HepG2 (cell line): Measurements from ENCODE around the gene PIM1. TPM values are rescaled to one million over a fixed set of nuclear protein-coding genes. Genes with fewer than 3 reads are reported as not detected.

Experiments used
- ARNTL ChIP-seq: sonication (generic); formaldehyde crosslinking; IDR thresholded peaks from 2 replicates; pipeline ENCODE4 v1.4.0; 2020; ENCODE audit warnings: mild to moderate bottlenecking, missing genetic modification reagents
- ATF7 ChIP-seq, 2 experiments: fragments of 450-650 bp in 1 of 2; sonication (generic) in 1 of 2; formaldehyde crosslinking in 1 of 2; IDR thresholded peaks; 2 replicates each; pipeline versions ENCODE4 v1.4.0 to v1.6.1; 2016 to 2020; ENCODE audit warnings: antibody characterized with exemption in 1 of 2, mild to moderate bottlenecking in 1 of 2, missing genetic modification reagents in 1 of 2
- ATF7-NPFF ChIP-seq: sonication (generic); formaldehyde crosslinking; IDR thresholded peaks from 2 replicates; pipeline ENCODE4 v1.8.1; 2023; ENCODE audit warnings: mild to moderate bottlenecking, low read depth, missing genetic modification reagents, moderate library complexity
- CBX5 ChIP-seq: sonication (generic); formaldehyde crosslinking; IDR thresholded peaks from 2 replicates; pipeline ENCODE4 v1.4.0; 2020; ENCODE audit warnings: missing genetic modification reagents, borderline replicate concordance
- CSRNP1 ChIP-seq: sonication (generic); formaldehyde crosslinking; IDR thresholded peaks from 2 replicates; pipeline ENCODE4 v1.8.1; 2023; ENCODE audit warnings: mild to moderate bottlenecking, missing genetic modification reagents
- GABPB1 ChIP-seq: IDR thresholded peaks from 2 replicates; pipeline ENCODE4 v1.6.1; 2016; ENCODE audit warnings: mild to moderate bottlenecking, missing genetic modification reagents, moderate library complexity, missing compliant biosample characterization
- ISX ChIP-seq: sonication (generic); formaldehyde crosslinking; conservative IDR thresholded peaks from 2 replicates; pipeline ENCODE4 v1.5.0; 2020; ENCODE audit warnings: missing genetic modification reagents
- KDM4B ChIP-seq: sonication (generic); formaldehyde crosslinking; IDR thresholded peaks from 2 replicates; pipeline ENCODE4 v1.4.0; 2020; ENCODE audit warnings: missing genetic modification reagents
- NFE2 ChIP-seq: sonication (generic); formaldehyde crosslinking; IDR thresholded peaks from 2 replicates; pipeline ENCODE4 v1.4.0; 2020; ENCODE audit warnings: missing genetic modification reagents
- RBFOX2 ChIP-seq: fragments of 200-400 bp; formaldehyde crosslinking; IDR thresholded peaks from 2 replicates; pipeline ENCODE4 v1.6.1; 2017; ENCODE audit warnings: low read depth, mild to moderate bottlenecking, low read length
- RXRB ChIP-seq: IDR thresholded peaks from 2 replicates; pipeline ENCODE4 v1.6.1; 2016; ENCODE audit warnings: borderline replicate concordance, missing genetic modification reagents, missing compliant biosample characterization
- SIN3B ChIP-seq: fragments of 150-350 bp; IDR thresholded peaks from 2 replicates; pipeline ENCODE4 v1.6.1; 2014; ENCODE audit warnings: low read length
- TBP ChIP-seq: sonication (generic); formaldehyde crosslinking; IDR thresholded peaks from 2 replicates; pipeline ENCODE4 v1.5.0; 2020; ENCODE audit warnings: missing genetic modification reagents
- TBX3 ChIP-seq: fragments of 450-650 bp; IDR thresholded peaks from 2 replicates; pipeline ENCODE4 v1.6.1; 2017; ENCODE audit warnings: antibody characterized with exemption, mild to moderate bottlenecking, inconsistent platforms, borderline replicate concordance
- U2AF1 ChIP-seq: fragments of 200-400 bp; formaldehyde crosslinking; optimal IDR thresholded peaks from 2 replicates; pipeline ENCODE3; 2017; ENCODE audit warnings: mild to moderate bottlenecking, low read depth, low read length
- ZNF17 ChIP-seq: sonication (generic); formaldehyde crosslinking; IDR thresholded peaks from 2 replicates; pipeline ENCODE4 v1.5.0; 2020; ENCODE audit warnings: mild to moderate bottlenecking, missing genetic modification reagents
- ZNF329 ChIP-seq: sonication (generic); formaldehyde crosslinking; IDR thresholded peaks from 2 replicates; pipeline ENCODE4 v1.9.0; 2021; ENCODE audit warnings: low read depth, mild to moderate bottlenecking, missing genetic modification reagents
- ZNF749 ChIP-seq: sonication (generic); formaldehyde crosslinking; IDR thresholded peaks from 2 replicates; pipeline ENCODE4 v1.8.0; 2022; ENCODE audit warnings: mild to moderate bottlenecking, missing genetic modification reagents, moderate library complexity, borderline replicate concordance
- ZSCAN31 ChIP-seq: sonication (generic); formaldehyde crosslinking; IDR thresholded peaks from 2 replicates; pipeline ENCODE4 v1.5.0; 2020; ENCODE audit warnings: low read depth, mild to moderate bottlenecking, missing genetic modification reagents
- polyA plus RNA-seq, 8 experiments: library from polyadenylated mRNA; depleted of rRNA in 3 of 8; stranded (reverse) in 7 of 8; unstranded in 1 of 8; fragments of >200 nt; fragmentation: Illumina TruSeq in 4 of 8; extraction: Trizol in 4 of 8; gene quantifications; 2 replicates each; pipeline versions ENCODE4 v1.2.1 to v1.2.3, GENCODE V29; 2011 to 2016; ENCODE audit warnings: low read depth in 4 of 8, missing spikeins in 1 of 8, mixed read lengths in 1 of 8; ENCODE audit not compliant: insufficient read depth in 1 of 8
- total RNA-seq, 5 experiments: library from RNA; depleted of rRNA; stranded (reverse); fragments of >200 nt; fragmentation: Illumina TruSeq; extraction: Trizol; gene quantifications; 2 replicates each; pipeline ENCODE4 v1.2.3, GENCODE V29; 2016; ENCODE audit warnings: low read depth in 1 of 5
- TF ChIP-seq, protein P1 (sequence below): sonication (generic); formaldehyde crosslinking; IDR thresholded peaks from 2 replicates; pipeline ENCODE4 v1.9.0; 2022; ENCODE audit warnings: low read depth, missing genetic modification reagents
- TF ChIP-seq, protein P2 (sequence below): sonication (generic); formaldehyde crosslinking; IDR thresholded peaks from 2 replicates; pipeline ENCODE4 v1.8.0; 2022; ENCODE audit warnings: mild to moderate bottlenecking, missing genetic modification reagents; ENCODE audit not compliant: insufficient replicate concordance
- TF ChIP-seq, protein P3 (sequence below): sonication (generic); formaldehyde crosslinking; IDR thresholded peaks from 2 replicates; pipeline ENCODE4 v1.9.0; 2021; ENCODE audit warnings: missing genetic modification reagents, borderline replicate concordance

The PIM1 gene
- total and polyA plus RNA-seq, 2 of the 13 experiments (the other 11 are each of a cell fraction or from before 2014, with no cell fraction given): 29.4 to 117 TPM

- no peak for TF ChIP-seq RBFOX2
- no peak for TF ChIP-seq ZSCAN31
- no peak for TF ChIP-seq GABPB1 (CRISPR knock-in tag)
- TF ChIP-seq, protein P1, sequence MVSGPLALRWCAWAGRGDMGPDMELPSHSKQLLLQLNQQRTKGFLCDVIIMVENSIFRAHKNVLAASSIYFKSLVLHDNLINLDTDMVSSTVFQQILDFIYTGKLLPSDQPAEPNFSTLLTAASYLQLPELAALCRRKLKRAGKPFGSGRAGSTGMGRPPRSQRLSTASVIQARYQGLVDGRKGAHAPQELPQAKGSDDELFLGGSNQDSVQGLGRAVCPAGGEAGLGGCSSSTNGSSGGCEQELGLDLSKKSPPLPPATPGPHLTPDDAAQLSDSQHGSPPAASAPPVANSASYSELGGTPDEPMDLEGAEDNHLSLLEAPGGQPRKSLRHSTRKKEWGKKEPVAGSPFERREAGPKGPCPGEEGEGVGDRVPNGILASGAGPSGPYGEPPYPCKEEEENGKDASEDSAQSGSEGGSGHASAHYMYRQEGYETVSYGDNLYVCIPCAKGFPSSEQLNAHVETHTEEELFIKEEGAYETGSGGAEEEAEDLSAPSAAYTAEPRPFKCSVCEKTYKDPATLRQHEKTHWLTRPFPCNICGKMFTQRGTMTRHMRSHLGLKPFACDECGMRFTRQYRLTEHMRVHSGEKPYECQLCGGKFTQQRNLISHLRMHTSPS (CRISPR knock-in tag): no peak
- no peak for TF ChIP-seq ISX (CRISPR knock-in tag)
- TF ChIP-seq ARNTL (CRISPR knock-in tag): no peak
- TF ChIP-seq KDM4B (CRISPR knock-in tag): no peak
- TF ChIP-seq CBX5 (CRISPR knock-in tag): peak; percentile 77; the same call in 1 of the 2 replicates
- TF ChIP-seq RXRB (CRISPR knock-in tag): peak; percentile 61
- no peak for TF ChIP-seq U2AF1
- no peak for TF ChIP-seq TBP (CRISPR knock-in tag)
- no peak for TF ChIP-seq ATF7-NPFF
- TF ChIP-seq ATF7 (IDR thresholded peaks at IDR 0.05): no peak
- no peak for TF ChIP-seq ATF7 (CRISPR knock-in tag; IDR thresholded peaks at IDR 0.05)
- no peak for TF ChIP-seq ZNF329 (CRISPR knock-in tag)
- no peak for TF ChIP-seq NFE2 (CRISPR knock-in tag)
- TF ChIP-seq ZNF17 (CRISPR knock-in tag): no peak
- TF ChIP-seq CSRNP1 (CRISPR knock-in tag): no peak
- TF ChIP-seq SIN3B: no peak
- TF ChIP-seq, protein P2, sequence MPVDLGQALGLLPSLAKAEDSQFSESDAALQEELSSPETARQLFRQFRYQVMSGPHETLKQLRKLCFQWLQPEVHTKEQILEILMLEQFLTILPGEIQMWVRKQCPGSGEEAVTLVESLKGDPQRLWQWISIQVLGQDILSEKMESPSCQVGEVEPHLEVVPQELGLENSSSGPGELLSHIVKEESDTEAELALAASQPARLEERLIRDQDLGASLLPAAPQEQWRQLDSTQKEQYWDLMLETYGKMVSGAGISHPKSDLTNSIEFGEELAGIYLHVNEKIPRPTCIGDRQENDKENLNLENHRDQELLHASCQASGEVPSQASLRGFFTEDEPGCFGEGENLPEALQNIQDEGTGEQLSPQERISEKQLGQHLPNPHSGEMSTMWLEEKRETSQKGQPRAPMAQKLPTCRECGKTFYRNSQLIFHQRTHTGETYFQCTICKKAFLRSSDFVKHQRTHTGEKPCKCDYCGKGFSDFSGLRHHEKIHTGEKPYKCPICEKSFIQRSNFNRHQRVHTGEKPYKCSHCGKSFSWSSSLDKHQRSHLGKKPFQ: no peak
- TF ChIP-seq TBX3: no peak
- TF ChIP-seq, protein P3, sequence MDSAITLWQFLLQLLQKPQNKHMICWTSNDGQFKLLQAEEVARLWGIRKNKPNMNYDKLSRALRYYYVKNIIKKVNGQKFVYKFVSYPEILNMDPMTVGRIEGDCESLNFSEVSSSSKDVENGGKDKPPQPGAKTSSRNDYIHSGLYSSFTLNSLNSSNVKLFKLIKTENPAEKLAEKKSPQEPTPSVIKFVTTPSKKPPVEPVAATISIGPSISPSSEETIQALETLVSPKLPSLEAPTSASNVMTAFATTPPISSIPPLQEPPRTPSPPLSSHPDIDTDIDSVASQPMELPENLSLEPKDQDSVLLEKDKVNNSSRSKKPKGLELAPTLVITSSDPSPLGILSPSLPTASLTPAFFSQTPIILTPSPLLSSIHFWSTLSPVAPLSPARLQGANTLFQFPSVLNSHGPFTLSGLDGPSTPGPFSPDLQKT: no peak
- TF ChIP-seq ZNF749 (CRISPR knock-in tag): no peak
These were observed 38.0 kb downstream of the PIM1 start (continued) for GRCh38 chr6:37207903-37208456.
